MM.1S (cell line): ENCODE results near the gene PDLIM5.

Experiments used
- CTCF ChIP-seq: fragments of 300-600 bp; sonication (generic); IDR thresholded peaks from 2 replicates; pipeline ENCODE4 v1.5.1; 2016; ENCODE audit warnings: antibody characterized with exemption, low read length, mixed read lengths
- EZH2 ChIP-seq: fragments of 300-600 bp; sonication (generic); optimal IDR thresholded peaks from 2 replicates; pipeline ENCODE3; 2017; ENCODE audit warnings: low read depth, mild to moderate bottlenecking, antibody characterized with exemption, low read length, mixed read lengths
- EZH2phosphoT487 ChIP-seq: fragments of 300-600 bp; sonication (generic); IDR thresholded peaks from 2 replicates; pipeline ENCODE4 v1.6.1; 2018; ENCODE audit warnings: antibody characterized with exemption, low read length

- TF ChIP-seq CTCF (no peak), EZH2phosphoT487 (no peak), EZH2 (no peak)
These were observed 10.8 kb downstream of the PDLIM5 start for GRCh38 chr4:94462572-94462971.
